HepG2 (cell line): ENCODE results near the gene NCOA3. TPM values are rescaled to one million over a fixed set of nuclear protein-coding genes. Genes with fewer than 3 reads are reported as not detected.

ENCODE experiments used
- CEBPG ChIP-seq: IDR thresholded peaks from 2 replicates; pipeline ENCODE4 v1.6.1; 2016
- ELF1 ChIP-seq: sonication (generic); formaldehyde crosslinking; IDR thresholded peaks from 2 replicates; pipeline ENCODE4 v1.4.0; 2020; ENCODE audit warnings: missing genetic modification reagents
- KDM5A ChIP-seq: fragments of 200-600 bp; sonication (generic); IDR thresholded peaks from 2 replicates; pipeline ENCODE4 v1.7.0; 2018; ENCODE audit warnings: antibody characterized with exemption, mild to moderate bottlenecking, low read length, borderline replicate concordance
- MAFK ChIP-seq, 2 experiments: IDR thresholded peaks in 1 of 2; conservative IDR thresholded peaks in 1 of 2; 2 replicates each; pipeline ENCODE4 v1.6.1; 2011; ENCODE audit warnings: improper control_type of control experiment in 2 of 2, low read length in 2 of 2
- SPEN ChIP-seq: sonication (generic); formaldehyde crosslinking; IDR thresholded peaks from 2 replicates; pipeline ENCODE4 v1.5.1; 2020; ENCODE audit warnings: low read depth, mild to moderate bottlenecking, missing genetic modification reagents
- ZMYM4 ChIP-seq: sonication (generic); formaldehyde crosslinking; IDR thresholded peaks from 2 replicates; pipeline ENCODE4 v1.8.1; 2023; ENCODE audit warnings: mild to moderate bottlenecking, missing genetic modification reagents
- polyA plus RNA-seq, 8 experiments: library from polyadenylated mRNA; depleted of rRNA in 3 of 8; stranded (reverse) in 7 of 8; unstranded in 1 of 8; fragments of >200 nt; fragmentation: Illumina TruSeq in 4 of 8; extraction: Trizol in 4 of 8; gene quantifications; 2 replicates each; pipeline versions ENCODE4 v1.2.1 to v1.2.3, GENCODE V29; 2011 to 2016; ENCODE audit warnings: low read depth in 4 of 8, missing spikeins in 1 of 8, mixed read lengths in 1 of 8; ENCODE audit not compliant: insufficient read depth in 1 of 8
- total RNA-seq, 5 experiments: library from RNA; depleted of rRNA; stranded (reverse); fragments of >200 nt; fragmentation: Illumina TruSeq; extraction: Trizol; gene quantifications; 2 replicates each; pipeline ENCODE4 v1.2.3, GENCODE V29; 2016; ENCODE audit warnings: low read depth in 1 of 5
- TF ChIP-seq, protein P1 (sequence below): sonication (generic); formaldehyde crosslinking; IDR thresholded peaks from 2 replicates; pipeline ENCODE4 v1.4.0; 2020; ENCODE audit warnings: missing genetic modification reagents, borderline replicate concordance
- TF ChIP-seq, protein P2 (sequence below): sonication (generic); formaldehyde crosslinking; IDR thresholded peaks from 2 replicates; pipeline ENCODE4 v1.4.0; 2020; ENCODE audit warnings: missing genetic modification reagents
- TF ChIP-seq, protein P3 (sequence below): sonication (generic); formaldehyde crosslinking; IDR thresholded peaks from 2 replicates; pipeline ENCODE4 v1.8.0; 2022; ENCODE audit warnings: mild to moderate bottlenecking, missing genetic modification reagents
- TF ChIP-seq, protein P4 (sequence below): sonication (generic); formaldehyde crosslinking; IDR thresholded peaks from 2 replicates; pipeline ENCODE4 v1.5.0; 2020; ENCODE audit warnings: missing genetic modification reagents
- TF ChIP-seq, protein P5 (sequence below): sonication (generic); formaldehyde crosslinking; IDR thresholded peaks from 2 replicates; pipeline ENCODE4 v1.5.0; 2020; ENCODE audit warnings: mild to moderate bottlenecking, missing genetic modification reagents
- TF ChIP-seq, protein P6 (sequence below): sonication (generic); formaldehyde crosslinking; IDR thresholded peaks from 2 replicates; pipeline ENCODE4 v1.8.0; 2022; ENCODE audit warnings: mild to moderate bottlenecking, missing genetic modification reagents, moderate library complexity

The NCOA3 gene
- total and polyA plus RNA-seq, 2 of the 13 experiments (the other 11 are each of a cell fraction or from before 2014, with no cell fraction given), result 35.0 to 56.8 TPM

DNA sequence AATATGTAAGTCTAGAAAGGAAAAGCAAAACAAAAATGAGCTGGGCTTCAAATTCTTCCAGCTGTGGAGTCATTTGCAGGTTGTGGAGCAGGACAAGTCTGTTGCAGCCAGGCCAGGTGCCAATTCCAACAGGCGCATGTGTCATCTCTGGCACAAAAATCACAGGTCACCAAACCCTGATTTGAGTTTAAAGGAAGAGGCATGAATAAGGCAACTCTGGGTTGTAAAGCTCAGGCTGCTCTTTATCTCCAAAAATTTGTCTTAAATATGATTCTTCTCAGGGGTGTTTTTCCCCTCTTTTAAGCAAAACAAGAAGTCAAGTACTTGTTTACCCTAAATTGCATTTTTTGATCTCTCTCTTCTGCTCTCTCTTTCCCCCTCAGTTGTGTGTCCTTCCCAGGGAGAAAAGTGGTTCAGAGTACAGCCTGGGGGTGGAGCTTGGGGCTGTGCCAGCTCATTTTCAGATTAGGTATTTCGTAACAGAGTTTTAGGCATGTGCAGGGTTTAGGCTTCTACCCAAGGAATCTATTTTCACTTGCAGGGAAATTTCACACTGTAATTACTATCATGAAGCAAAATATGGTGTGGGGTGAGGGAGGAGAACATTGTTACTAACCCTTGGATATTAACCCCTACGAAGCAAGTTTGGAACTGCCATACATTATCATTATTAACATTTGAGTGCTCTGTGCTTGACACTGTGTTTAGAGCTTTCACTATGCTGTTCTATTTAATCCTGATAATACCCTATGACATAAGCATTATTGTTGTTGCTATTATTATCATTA lies 8.3 kb upstream of the NCOA3 start (continued):
- TF ChIP-seq, protein P1, sequence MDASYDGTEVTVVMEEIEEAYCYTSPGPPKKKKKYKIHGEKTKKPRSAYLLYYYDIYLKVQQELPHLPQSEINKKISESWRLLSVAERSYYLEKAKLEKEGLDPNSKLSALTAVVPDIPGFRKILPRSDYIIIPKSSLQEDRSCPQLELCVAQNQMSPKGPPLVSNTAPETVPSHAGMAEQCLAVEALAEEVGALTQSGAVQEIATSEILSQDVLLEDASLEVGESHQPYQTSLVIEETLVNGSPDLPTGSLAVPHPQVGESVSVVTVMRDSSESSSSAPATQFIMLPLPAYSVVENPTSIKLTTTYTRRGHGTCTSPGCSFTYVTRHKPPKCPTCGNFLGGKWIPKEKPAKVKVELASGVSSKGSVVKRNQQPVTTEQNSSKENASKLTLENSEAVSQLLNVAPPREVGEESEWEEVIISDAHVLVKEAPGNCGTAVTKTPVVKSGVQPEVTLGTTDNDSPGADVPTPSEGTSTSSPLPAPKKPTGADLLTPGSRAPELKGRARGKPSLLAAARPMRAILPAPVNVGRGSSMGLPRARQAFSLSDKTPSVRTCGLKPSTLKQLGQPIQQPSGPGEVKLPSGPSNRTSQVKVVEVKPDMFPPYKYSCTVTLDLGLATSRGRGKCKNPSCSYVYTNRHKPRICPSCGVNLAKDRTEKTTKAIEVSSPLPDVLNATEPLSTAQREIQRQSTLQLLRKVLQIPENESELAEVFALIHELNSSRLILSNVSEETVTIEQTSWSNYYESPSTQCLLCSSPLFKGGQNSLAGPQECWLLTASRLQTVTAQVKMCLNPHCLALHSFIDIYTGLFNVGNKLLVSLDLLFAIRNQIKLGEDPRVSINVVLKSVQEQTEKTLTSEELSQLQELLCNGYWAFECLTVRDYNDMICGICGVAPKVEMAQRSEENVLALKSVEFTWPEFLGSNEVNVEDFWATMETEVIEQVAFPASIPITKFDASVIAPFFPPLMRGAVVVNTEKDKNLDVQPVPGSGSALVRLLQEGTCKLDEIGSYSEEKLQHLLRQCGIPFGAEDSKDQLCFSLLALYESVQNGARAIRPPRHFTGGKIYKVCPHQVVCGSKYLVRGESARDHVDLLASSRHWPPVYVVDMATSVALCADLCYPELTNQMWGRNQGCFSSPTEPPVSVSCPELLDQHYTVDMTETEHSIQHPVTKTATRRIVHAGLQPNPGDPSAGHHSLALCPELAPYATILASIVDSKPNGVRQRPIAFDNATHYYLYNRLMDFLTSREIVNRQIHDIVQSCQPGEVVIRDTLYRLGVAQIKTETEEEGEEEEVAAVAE, result peak; percentile 62; the same call in 1 of the 2 replicates
- no peak; the same call in 1 of the 2 replicates for TF ChIP-seq KDM5A
- TF ChIP-seq ELF1 (CRISPR knock-in tag), result no peak; the same call in 1 of the 2 replicates
- TF ChIP-seq, protein P2, sequence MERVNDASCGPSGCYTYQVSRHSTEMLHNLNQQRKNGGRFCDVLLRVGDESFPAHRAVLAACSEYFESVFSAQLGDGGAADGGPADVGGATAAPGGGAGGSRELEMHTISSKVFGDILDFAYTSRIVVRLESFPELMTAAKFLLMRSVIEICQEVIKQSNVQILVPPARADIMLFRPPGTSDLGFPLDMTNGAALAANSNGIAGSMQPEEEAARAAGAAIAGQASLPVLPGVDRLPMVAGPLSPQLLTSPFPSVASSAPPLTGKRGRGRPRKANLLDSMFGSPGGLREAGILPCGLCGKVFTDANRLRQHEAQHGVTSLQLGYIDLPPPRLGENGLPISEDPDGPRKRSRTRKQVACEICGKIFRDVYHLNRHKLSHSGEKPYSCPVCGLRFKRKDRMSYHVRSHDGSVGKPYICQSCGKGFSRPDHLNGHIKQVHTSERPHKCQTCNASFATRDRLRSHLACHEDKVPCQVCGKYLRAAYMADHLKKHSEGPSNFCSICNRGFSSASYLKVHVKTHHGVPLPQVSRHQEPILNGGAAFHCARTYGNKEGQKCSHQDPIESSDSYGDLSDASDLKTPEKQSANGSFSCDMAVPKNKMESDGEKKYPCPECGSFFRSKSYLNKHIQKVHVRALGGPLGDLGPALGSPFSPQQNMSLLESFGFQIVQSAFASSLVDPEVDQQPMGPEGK (CRISPR knock-in tag), result peak; percentile 56
- TF ChIP-seq, protein P3, sequence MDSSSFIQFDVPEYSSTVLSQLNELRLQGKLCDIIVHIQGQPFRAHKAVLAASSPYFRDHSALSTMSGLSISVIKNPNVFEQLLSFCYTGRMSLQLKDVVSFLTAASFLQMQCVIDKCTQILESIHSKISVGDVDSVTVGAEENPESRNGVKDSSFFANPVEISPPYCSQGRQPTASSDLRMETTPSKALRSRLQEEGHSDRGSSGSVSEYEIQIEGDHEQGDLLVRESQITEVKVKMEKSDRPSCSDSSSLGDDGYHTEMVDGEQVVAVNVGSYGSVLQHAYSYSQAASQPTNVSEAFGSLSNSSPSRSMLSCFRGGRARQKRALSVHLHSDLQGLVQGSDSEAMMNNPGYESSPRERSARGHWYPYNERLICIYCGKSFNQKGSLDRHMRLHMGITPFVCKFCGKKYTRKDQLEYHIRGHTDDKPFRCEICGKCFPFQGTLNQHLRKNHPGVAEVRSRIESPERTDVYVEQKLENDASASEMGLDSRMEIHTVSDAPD, result no peak
- TF ChIP-seq SPEN (CRISPR knock-in tag), result peak; percentile 41; the same call in 1 of the 2 replicates
- peak; percentile 50 for TF ChIP-seq ZMYM4
- TF ChIP-seq, protein P4, sequence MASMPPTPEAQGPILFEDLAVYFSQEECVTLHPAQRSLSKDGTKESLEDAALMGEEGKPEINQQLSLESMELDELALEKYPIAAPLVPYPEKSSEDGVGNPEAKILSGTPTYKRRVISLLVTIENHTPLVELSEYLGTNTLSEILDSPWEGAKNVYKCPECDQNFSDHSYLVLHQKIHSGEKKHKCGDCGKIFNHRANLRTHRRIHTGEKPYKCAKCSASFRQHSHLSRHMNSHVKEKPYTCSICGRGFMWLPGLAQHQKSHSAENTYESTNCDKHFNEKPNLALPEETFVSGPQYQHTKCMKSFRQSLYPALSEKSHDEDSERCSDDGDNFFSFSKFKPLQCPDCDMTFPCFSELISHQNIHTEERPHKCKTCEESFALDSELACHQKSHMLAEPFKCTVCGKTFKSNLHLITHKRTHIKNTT (CRISPR knock-in tag), result no peak
- TF ChIP-seq, protein P5, sequence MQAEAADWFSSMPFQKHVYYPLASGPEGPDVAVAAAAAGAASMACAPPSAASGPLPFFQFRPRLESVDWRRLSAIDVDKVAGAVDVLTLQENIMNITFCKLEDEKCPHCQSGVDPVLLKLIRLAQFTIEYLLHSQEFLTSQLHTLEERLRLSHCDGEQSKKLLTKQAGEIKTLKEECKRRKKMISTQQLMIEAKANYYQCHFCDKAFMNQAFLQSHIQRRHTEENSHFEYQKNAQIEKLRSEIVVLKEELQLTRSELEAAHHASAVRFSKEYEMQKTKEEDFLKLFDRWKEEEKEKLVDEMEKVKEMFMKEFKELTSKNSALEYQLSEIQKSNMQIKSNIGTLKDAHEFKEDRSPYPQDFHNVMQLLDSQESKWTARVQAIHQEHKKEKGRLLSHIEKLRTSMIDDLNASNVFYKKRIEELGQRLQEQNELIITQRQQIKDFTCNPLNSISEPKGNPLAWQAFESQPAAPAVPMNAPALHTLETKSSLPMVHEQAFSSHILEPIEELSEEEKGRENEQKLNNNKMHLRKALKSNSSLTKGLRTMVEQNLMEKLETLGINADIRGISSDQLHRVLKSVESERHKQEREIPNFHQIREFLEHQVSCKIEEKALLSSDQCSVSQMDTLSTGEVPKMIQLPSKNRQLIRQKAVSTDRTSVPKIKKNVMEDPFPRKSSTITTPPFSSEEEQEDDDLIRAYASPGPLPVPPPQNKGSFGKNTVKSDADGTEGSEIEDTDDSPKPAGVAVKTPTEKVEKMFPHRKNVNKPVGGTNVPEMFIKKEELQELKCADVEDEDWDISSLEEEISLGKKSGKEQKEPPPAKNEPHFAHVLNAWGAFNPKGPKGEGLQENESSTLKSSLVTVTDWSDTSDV, result no peak
- no peak for TF ChIP-seq MAFK (conservative IDR thresholded peaks at IDR 0.05 in 1 of 2, IDR thresholded peaks at IDR 0.05 in 1 of 2; ENCODE audit: low read length in 2 of 2)
- TF ChIP-seq CEBPG (CRISPR knock-in tag), result peak; percentile 93
- TF ChIP-seq, protein P6, sequence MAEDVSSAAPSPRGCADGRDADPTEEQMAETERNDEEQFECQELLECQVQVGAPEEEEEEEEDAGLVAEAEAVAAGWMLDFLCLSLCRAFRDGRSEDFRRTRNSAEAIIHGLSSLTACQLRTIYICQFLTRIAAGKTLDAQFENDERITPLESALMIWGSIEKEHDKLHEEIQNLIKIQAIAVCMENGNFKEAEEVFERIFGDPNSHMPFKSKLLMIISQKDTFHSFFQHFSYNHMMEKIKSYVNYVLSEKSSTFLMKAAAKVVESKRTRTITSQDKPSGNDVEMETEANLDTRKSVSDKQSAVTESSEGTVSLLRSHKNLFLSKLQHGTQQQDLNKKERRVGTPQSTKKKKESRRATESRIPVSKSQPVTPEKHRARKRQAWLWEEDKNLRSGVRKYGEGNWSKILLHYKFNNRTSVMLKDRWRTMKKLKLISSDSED (CRISPR knock-in tag), result no peak
